CD4-positive, alpha-beta T cell treated with Interleukin-1 beta for 1 hour (primary cell): Measurements from ENCODE around the gene FBXO46.
"Not testable (repeated sequence)": the region's sequence is repeated elsewhere in the genome, so short reads cannot be mapped to it uniquely, and the experiment has no call there.

Experiments
- DNase-seq, 2 donors: peaks; one replicate each; pipeline ENCODE4 v3.0.0-alpha.2; 2020 to 2022

Gene FBXO46

GRCh38 chr19:45765702-45766295 lies 35.1 kb upstream of the FBXO46 start:
- DNase-seq: no peak

- no peak for DNase-seq
These were observed 34.4 kb upstream of the FBXO46 start for GRCh38 chr19:45764945-45765701.

GRCh38 chr19:45764475-45764874 lies 33.8 kb upstream of the FBXO46 start:
- no peak for DNase-seq

GRCh38 chr19:45763691-45764294 lies 33.1 kb upstream of the FBXO46 start:
- DNase-seq: no peak

- DNase-seq: no peak
These were observed 32.4 kb upstream of the FBXO46 start for GRCh38 chr19:45762870-45763631.

GRCh38 chr19:45761714-45762113 lies 31.0 kb upstream of the FBXO46 start:
- DNase-seq: no peak

- no peak for DNase-seq
These were observed 28.2 kb upstream of the FBXO46 start for GRCh38 chr19:45758921-45759320.

- DNase-seq: no peak
These were observed 27.0 kb upstream of the FBXO46 start for GRCh38 chr19:45757695-45758094.

GRCh38 chr19:45754323-45754722 lies 23.6 kb upstream of the FBXO46 start:
- no peak for DNase-seq

- no peak for DNase-seq
These were observed 22.9 kb upstream of the FBXO46 start for GRCh38 chr19:45753548-45753947.

GRCh38 chr19:45752639-45753038 lies 21.9 kb upstream of the FBXO46 start:
- no peak for DNase-seq

- DNase-seq: not testable (repeated sequence)
These were observed 20.8 kb upstream of the FBXO46 start for GRCh38 chr19:45751483-45751882.

- no peak for DNase-seq
These were observed 16.8 kb upstream of the FBXO46 start for GRCh38 chr19:45747513-45747912.

- no peak for DNase-seq
These were observed 16.2 kb upstream of the FBXO46 start for GRCh38 chr19:45746866-45747265.

- no peak for DNase-seq
These were observed 14.9 kb upstream of the FBXO46 start for GRCh38 chr19:45745606-45746005.

- no peak for DNase-seq
These were observed 12.3 kb upstream of the FBXO46 start for GRCh38 chr19:45742969-45743368.

GRCh38 chr19:45739498-45740439 lies 9.1 kb upstream of the FBXO46 start:
- no peak for DNase-seq

- no peak for DNase-seq
These were observed 2.6 kb upstream of the FBXO46 start, which contains the start of gene MEIOSIN for GRCh38 chr19:45733160-45733810. MEIOSIN (plus strand) TSS chr19:45733439; CDS start chr19:45735377, 1,938 bp downstream.

GRCh38 chr19:45729800-45730290 lies 851 bp downstream of the FBXO46 start:
- DNase-seq: no peak

- DNase-seq: not testable (repeated sequence)
These were observed 2.0 kb downstream of the FBXO46 start for GRCh38 chr19:45728683-45729082.

GRCh38 chr19:45720065-45720464 lies 10.6 kb downstream of the FBXO46 start:
- not testable (repeated sequence) for DNase-seq
